CD4-positive, alpha-beta T cell (primary cell): ENCODE results near the gene SKA2. TPM values are rescaled to one million over a fixed set of nuclear protein-coding genes. Genes with fewer than 3 reads are reported as not detected.
"Not testable (repeated sequence)": the region's sequence is repeated elsewhere in the genome, so short reads cannot be mapped to it uniquely, and the experiment has no call there.

Experiments
- ATAC-seq: fragments of 200-7000 bp; cut with Tn5 transposase; one replicate; pipeline ENCODE4 v1.10.0; 2022; ENCODE audit warnings: mild to moderate bottlenecking; ENCODE audit not compliant: poor library complexity
- CTCF ChIA-PET: fragments of 350-600 bp; sonication (Branson Sonifier 250); formaldehyde crosslinking; loops from one replicate; lab custom pipeline; 2021; ENCODE audit warnings: antibody characterized with exemption, inconsistent platforms; lab: Charles Lee
- POLR2A ChIA-PET: fragments of 350-600 bp; sonication (Branson Sonifier 250); formaldehyde crosslinking; loops from one replicate; lab custom pipeline; 2021; ENCODE audit warnings: antibody characterized with exemption, inconsistent platforms; lab: Charles Lee
- DNase-seq, 14 experiments: peaks; one replicate each; pipeline ENCODE4 v3.0.0-alpha.2; 2013 to 2020; ENCODE audit warnings: mixed read lengths in 2 of 14
- H3K27ac ChIP-seq, 2 donors: one replicate each; pipeline versions ENCODE4 v1.5.1 to v1.7.0; 2013; ENCODE audit warnings: low read length in 2 of 2, low read depth in 1 of 2, mild to moderate bottlenecking in 1 of 2
- H3K27me3 ChIP-seq, 2 experiments: 1 replicate in 1 of 2; 2 replicates in 1 of 2; pipeline versions ENCODE4 v1.6.1 to v1.7.0; 2013; ENCODE audit warnings: low read length in 2 of 2, control low read depth in 1 of 2, mild to moderate bottlenecking in 1 of 2, moderate library complexity in 1 of 2; ENCODE audit not compliant: insufficient read depth in 2 of 2, control insufficient read depth in 1 of 2
- H3K36me3 ChIP-seq: one replicate; pipeline ENCODE4 v1.6.1; 2013; ENCODE audit warnings: low read length, control low read depth; ENCODE audit not compliant: insufficient read depth
- H3K4me1 ChIP-seq: one replicate; pipeline ENCODE4 v1.6.1; 2013; ENCODE audit warnings: low read length, control low read depth; ENCODE audit not compliant: insufficient read depth
- H3K4me3 ChIP-seq: one replicate; pipeline ENCODE4 v1.5.1; 2013; ENCODE audit warnings: mild to moderate bottlenecking, low read length, moderate library complexity
- H3K9me3 ChIP-seq, 2 experiments: 1 replicate in 1 of 2; 2 replicates in 1 of 2; pipeline versions ENCODE4 v1.6.1 to v1.7.0; 2013; ENCODE audit warnings: low read length in 2 of 2, mild to moderate bottlenecking in 2 of 2, control low read depth in 1 of 2, moderate library complexity in 1 of 2; ENCODE audit not compliant: control insufficient read depth in 1 of 2, insufficient read depth in 1 of 2
- H3K27ac Mint-ChIP-seq: one replicate; pipeline ENCODE4 v1.8.0; 2020; ENCODE audit warnings: mixed read lengths
- H3K27me3 Mint-ChIP-seq: one replicate; pipeline ENCODE4 v1.8.0; 2021; ENCODE audit warnings: mixed read lengths
- H3K36me3 Mint-ChIP-seq: one replicate; pipeline ENCODE4 v1.8.0; 2021; ENCODE audit warnings: low read depth, mixed read lengths
- H3K4me1 Mint-ChIP-seq: one replicate; pipeline ENCODE4 v1.8.0; 2021; ENCODE audit warnings: low read depth, mixed read lengths
- H3K4me3 Mint-ChIP-seq: one replicate; pipeline ENCODE4 v1.8.0; 2020; ENCODE audit warnings: mild to moderate bottlenecking, mixed read lengths
- H3K9me3 Mint-ChIP-seq: one replicate; pipeline ENCODE4 v1.8.0; 2020; ENCODE audit warnings: mixed read lengths
- CTCF ChIP-seq: fragments of 200-600 bp; IDR thresholded peaks from one replicate; pipeline ENCODE4 v1.8.0; 2022; ENCODE audit warnings: antibody characterized with exemption, mild to moderate bottlenecking
- intact Hi-C, 2 experiments: fragments of 100-400 bp; cut with DNase I in 1 of 2; cut with micrococcal nuclease in 1 of 2; formaldehyde crosslinking; loops; one replicate each; pipeline versions ENCODE4 v1.15.1 to v1.9.0; 2023 to 2025; cut with DNase I, micrococcal nuclease
- total RNA-seq, 174 experiments: library from RNA in 2 of 174; stranded (reverse) in 2 of 174; gene quantifications; one replicate each; pipeline ENCODE4 v1.2.3 and lab custom pipeline; 2021 to 2026

Gene SKA2
- total RNA-seq, 2 experiments from 2014 or later, result 5.2 to 7.7 TPM

- POLR2A ChIA-PET, result no interaction called here
- ATAC-seq (no peak), DNase-seq (no peak)
- intact Hi-C loops, result no loop called here
- no peaks in the 10 kb centered on the region for H3K4me1 ChIP-seq
- H3K4me3 ChIP-seq, result no peak overlapping the region
- no peaks in the 10 kb centered on the region for H3K9me3 Mint-ChIP-seq
- CTCF ChIA-PET, result no interaction called here
- no peak overlapping the region for H3K4me3 Mint-ChIP-seq
- H3K27ac ChIP-seq, result no peak overlapping the region
- no peak for TF ChIP-seq CTCF
- H3K36me3 ChIP-seq, result no peaks in the 10 kb centered on the region
- H3K27me3 Mint-ChIP-seq, result no peaks in the 10 kb centered on the region
- H3K9me3 ChIP-seq, result no peaks in the 10 kb centered on the region
- H3K36me3 Mint-ChIP-seq, result no peaks in the 10 kb centered on the region
- no peak overlapping the region for H3K27ac Mint-ChIP-seq
- no peaks in the 10 kb centered on the region for H3K4me1 Mint-ChIP-seq
- H3K27me3 ChIP-seq, result no peaks in the 10 kb centered on the region
These were observed 31.0 kb upstream of the SKA2 start for GRCh38 chr17:59185997-59186396.

GRCh38 chr17:59181481-59181880, 26.5 kb upstream of the SKA2 start:
- Histone ChIP-seq H3K4me1 (no peaks in the 10 kb centered on the region), H3K27ac (no peak overlapping the region), H3K9me3 (no peaks in the 10 kb centered on the region), H3K27me3 (no peaks in the 10 kb centered on the region), H3K36me3 (no peaks in the 10 kb centered on the region), H3K4me3 (no peak overlapping the region)
- H3K9me3 Mint-ChIP-seq, result no peaks in the 10 kb centered on the region
- DNase-seq, result no peak
- no peak overlapping the region for H3K27ac Mint-ChIP-seq
- no peak for ATAC-seq
- H3K27me3 Mint-ChIP-seq, result no peaks in the 10 kb centered on the region
- TF ChIP-seq CTCF, result no peak
- H3K36me3 Mint-ChIP-seq, result no peaks in the 10 kb centered on the region
- no peaks in the 10 kb centered on the region for H3K4me1 Mint-ChIP-seq
- intact Hi-C loops, result no loop called here
- H3K4me3 Mint-ChIP-seq, result no peak overlapping the region
- POLR2A ChIA-PET, result no interaction called here
- CTCF ChIA-PET, result no interaction called here

DNA sequence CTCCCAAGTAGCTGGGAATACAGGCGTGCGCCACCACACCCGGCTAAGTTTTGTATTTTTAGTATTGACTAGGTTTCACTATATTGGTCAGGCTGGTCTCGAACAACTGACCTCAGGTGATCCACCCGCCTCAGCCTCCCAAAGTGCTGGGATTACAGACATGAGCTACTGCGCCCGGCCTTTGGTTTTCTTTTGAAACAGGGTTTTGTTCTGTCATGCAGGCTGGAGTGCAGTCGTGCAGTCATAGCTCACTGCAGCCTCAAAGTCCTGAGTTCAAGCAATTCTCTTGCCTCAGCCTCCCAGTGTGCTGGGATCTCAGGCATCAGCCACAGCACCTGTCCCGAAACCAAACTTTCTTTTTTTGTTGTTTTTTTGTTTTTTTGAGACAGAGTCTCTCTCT, 25.6 kb upstream of the SKA2 start:
- Mint-ChIP-seq H3K27ac (no peak overlapping the region), H3K4me3 (no peak overlapping the region), H3K9me3 (no peaks in the 10 kb centered on the region), H3K36me3 (no peaks in the 10 kb centered on the region), H3K4me1 (no peaks in the 10 kb centered on the region), H3K27me3 (no peaks in the 10 kb centered on the region)
- H3K27me3 ChIP-seq, result no peaks in the 10 kb centered on the region
- H3K4me3 ChIP-seq, result no peak overlapping the region
- DNase-seq (no peak), ATAC-seq (no peak)
- intact Hi-C loops, result no loop called here
- no peak for TF ChIP-seq CTCF
- no peaks in the 10 kb centered on the region for H3K36me3 ChIP-seq
- H3K4me1 ChIP-seq, result no peaks in the 10 kb centered on the region
- CTCF ChIA-PET, result interaction anchor here (0.6 kb wide), 1 partner anchor 92 kb away, joined by 3 read pairs; no protein-coding TSS in a partner anchor
- no peak overlapping the region for H3K27ac ChIP-seq
- POLR2A ChIA-PET, result interaction anchor here (0.6 kb wide), 1 partner anchor 28 kb away, joined by 3 read pairs; no protein-coding TSS in a partner anchor
- H3K9me3 ChIP-seq, result no peaks in the 10 kb centered on the region

- H3K4me3 Mint-ChIP-seq, ATAC-seq, H3K9me3 ChIP-seq, H3K36me3 Mint-ChIP-seq, H3K27ac ChIP-seq, H3K4me3 ChIP-seq, intact Hi-C loops, H3K27ac Mint-ChIP-seq, H3K4me1 ChIP-seq, H3K27me3 ChIP-seq, H3K4me1 Mint-ChIP-seq, H3K9me3 Mint-ChIP-seq, H3K27me3 Mint-ChIP-seq, CTCF ChIA-PET, POLR2A ChIA-PET, DNase-seq, H3K36me3 ChIP-seq: not testable (repeated sequence)
These were observed 24.6 kb upstream of the SKA2 start for GRCh38 chr17:59179601-59180000.
